ENCODE measurements around the gene PRRC2B. TPM values are rescaled to one million over a fixed set of nuclear protein-coding genes. Genes with fewer than 3 reads are reported as not detected.

PRRC2B gene
- total and polyA plus RNA-seq, 4 donors, result 10.3 to 44.3 (median 27.0) TPM

- no peaks in the 10 kb centered on the region for H3K9me3 ChIP-seq (ENCODE audit: control insufficient read depth in 4 of 4, low read length in 3 of 4)
- H3K27me3 ChIP-seq (ENCODE audit: control insufficient read depth in 4 of 4, insufficient read depth in 4 of 4, low read length in 3 of 4), result no peaks in the 10 kb centered on the region
- peaks cover 22 to 82% (median 58%) of the 10 kb centered on the region in 4 donors for H3K36me3 ChIP-seq (ENCODE audit: control insufficient read depth in 4 of 4, insufficient read depth in 3 of 4, low read depth in 1 of 4, low read length in 3 of 4)
- no peak for TF ChIP-seq TAF1 (conservative IDR thresholded peaks at IDR 0.05)
- TF ChIP-seq ATF3 (IDR thresholded peaks at IDR 0.05), result no peak
- TF ChIP-seq RAD21 (IDR thresholded peaks at IDR 0.05), result no peak
- no peak for TF ChIP-seq SP1 (IDR thresholded peaks at IDR 0.05)
- no peak for TF ChIP-seq FOXA2 (IDR thresholded peaks at IDR 0.05)
- no peak for TF ChIP-seq JUND (IDR thresholded peaks at IDR 0.05)
- no peak for TF ChIP-seq HNF4A (conservative IDR thresholded peaks at IDR 0.05)
- no peak for TF ChIP-seq HNF4G (IDR thresholded peaks at IDR 0.05)
- no peak for TF ChIP-seq YY1 (IDR thresholded peaks at IDR 0.05)
- TF ChIP-seq ZBTB33 (IDR thresholded peaks at IDR 0.05), result no peak
- no peak for TF ChIP-seq GABPA (IDR thresholded peaks at IDR 0.05 in 1 of 2, conservative IDR thresholded peaks at IDR 0.05 in 1 of 2)
- H3K9ac ChIP-seq (ENCODE audit: low read depth in 1 of 2, low read length in 2 of 2), result no peak overlapping the region
- no peak for DNase-seq (ENCODE audit: low spot score)
- no peaks in the 10 kb centered on the region for H3K4me1 ChIP-seq (ENCODE audit: control insufficient read depth in 4 of 4, insufficient read depth in 4 of 4, low read length in 3 of 4)
- WGBS, result 63% methylated on average over 13 of the region's 13 CpGs
- H3K27ac ChIP-seq (ENCODE audit: low read depth in 1 of 2, low read length in 2 of 2), result peak overlapping the region in 1 of 2 donors; percentile 11
- no peak overlapping the region for H3K4me3 ChIP-seq (ENCODE audit: low read depth in 1 of 3, low read length in 3 of 3)
Measured at GRCh38 chr9:131467214-131467935, 73.5 kb downstream of the PRRC2B start.

- 93% methylated on average over 4 of the region's 4 CpGs for WGBS
- DNase-seq (ENCODE audit: low spot score), result no peak
- H3K9ac ChIP-seq (ENCODE audit: low read depth in 1 of 2, low read length in 2 of 2), result no peak overlapping the region
- H3K4me1 ChIP-seq (ENCODE audit: control insufficient read depth in 4 of 4, insufficient read depth in 4 of 4, low read length in 3 of 4), result no peaks in the 10 kb centered on the region
- H3K36me3 ChIP-seq (ENCODE audit: control insufficient read depth in 4 of 4, insufficient read depth in 3 of 4, low read depth in 1 of 4, low read length in 3 of 4), result peaks cover 22 to 85% (median 62%) of the 10 kb centered on the region in 4 donors
- no peak overlapping the region for H3K4me3 ChIP-seq (ENCODE audit: low read depth in 1 of 3, low read length in 3 of 3)
- no peaks in the 10 kb centered on the region for H3K27me3 ChIP-seq (ENCODE audit: control insufficient read depth in 4 of 4, insufficient read depth in 4 of 4, low read length in 3 of 4)
- H3K27ac ChIP-seq (ENCODE audit: low read depth in 1 of 2, low read length in 2 of 2), result no peak overlapping the region
- no peak for TF ChIP-seq NR2F2 (IDR thresholded peaks at IDR 0.05)
- no peak for TF ChIP-seq HNF4G (IDR thresholded peaks at IDR 0.05)
- no peak for TF ChIP-seq TAF1 (conservative IDR thresholded peaks at IDR 0.05)
- no peak for TF ChIP-seq RXRA (IDR thresholded peaks at IDR 0.05)
- no peak for TF ChIP-seq HNF4A (conservative IDR thresholded peaks at IDR 0.05)
- TF ChIP-seq GABPA (IDR thresholded peaks at IDR 0.05 in 1 of 2, conservative IDR thresholded peaks at IDR 0.05 in 1 of 2), result no peak
- no peak for TF ChIP-seq ATF3 (IDR thresholded peaks at IDR 0.05)
- TF ChIP-seq JUND (IDR thresholded peaks at IDR 0.05), result no peak
- TF ChIP-seq SP1 (IDR thresholded peaks at IDR 0.05), result no peak
- no peaks in the 10 kb centered on the region for H3K9me3 ChIP-seq (ENCODE audit: control insufficient read depth in 4 of 4, low read length in 3 of 4)
Measured at GRCh38 chr9:131468031-131468430, 74.1 kb downstream of the PRRC2B start.

- no peak for TF ChIP-seq SP1 (IDR thresholded peaks at IDR 0.05)
- TF ChIP-seq GABPA (IDR thresholded peaks at IDR 0.05 in 1 of 2, conservative IDR thresholded peaks at IDR 0.05 in 1 of 2), result no peak
- TF ChIP-seq EGR1 (IDR thresholded peaks at IDR 0.05; ENCODE audit: low read depth in 2 of 2), result no peak
- TF ChIP-seq JUND (IDR thresholded peaks at IDR 0.05), result no peak
- no peak for TF ChIP-seq MAX (IDR thresholded peaks at IDR 0.05)
- TF ChIP-seq TAF1 (conservative IDR thresholded peaks at IDR 0.05), result no peak
- DNase-seq (ENCODE audit: low spot score), result no peak
- Histone ChIP-seq H3K9ac (ENCODE audit: low read depth in 1 of 2, low read length in 2 of 2) (no peak overlapping the region), H3K27me3 (ENCODE audit: control insufficient read depth in 4 of 4, insufficient read depth in 4 of 4, low read length in 3 of 4) (no peaks in the 10 kb centered on the region), H3K27ac (ENCODE audit: low read depth in 1 of 2, low read length in 2 of 2) (no peak overlapping the region), H3K36me3 (ENCODE audit: control insufficient read depth in 4 of 4, insufficient read depth in 3 of 4, low read depth in 1 of 4, low read length in 3 of 4) (peaks cover 27 to 88% (median 69%) of the 10 kb centered on the region in 4 donors), H3K9me3 (ENCODE audit: control insufficient read depth in 4 of 4, low read length in 3 of 4) (no peaks in the 10 kb centered on the region), H3K4me3 (ENCODE audit: low read depth in 1 of 3, low read length in 3 of 3) (no peak overlapping the region), H3K4me1 (ENCODE audit: control insufficient read depth in 4 of 4, insufficient read depth in 4 of 4, low read length in 3 of 4) (no peaks in the 10 kb centered on the region)
- WGBS, result 78% methylated on average over 6 of the region's 6 CpGs
Measured at GRCh38 chr9:131469356-131469755, 75.5 kb downstream of the PRRC2B start.

Measured in liver (tissue), 9 donors.